ENCODE results near the gene DDX54.

DDX54 gene

GRCh38 chr12:113189361-113189760 is 4.1 kb upstream of the DDX54 start:
- CTCF ChIA-PET, result interaction anchor here (1.1 kb wide), 1 partner anchor 170 kb away, joined by 3 read pairs; no protein-coding TSS in a partner anchor
- Mint-ChIP-seq H3K9me3 (no peaks in the 10 kb centered on the region), H3K27me3 (no peaks in the 10 kb centered on the region), H3K4me3 (no peak overlapping the region), H3K27ac (no peak overlapping the region), H3K4me1 (peaks cover 22% of the 10 kb centered on the region), H3K36me3 (peaks cover 34% of the 10 kb centered on the region)
- no peak for DNase-seq

- CTCF ChIA-PET, result interaction anchor here (1.1 to 1.9 kb wide), 3 partner anchors 12 to 238 kb away, joined by 5 to 8 read pairs (median 5); no protein-coding TSS in a partner anchor
These were observed 1.5 kb upstream of the DDX54 start for GRCh38 chr12:113186666-113187325.

GRCh38 chr12:113186033-113186365 is 721 bp upstream of the DDX54 start:
- peak overlapping the region; percentile 98 for H3K27ac Mint-ChIP-seq
- no peaks in the 10 kb centered on the region for H3K27me3 Mint-ChIP-seq
- no peak for DNase-seq
- no peaks in the 10 kb centered on the region for H3K9me3 Mint-ChIP-seq
- H3K4me3 Mint-ChIP-seq, result peak overlapping the region; percentile 92
- peaks cover 33% of the 10 kb centered on the region for H3K36me3 Mint-ChIP-seq
- peaks cover 35% of the 10 kb centered on the region for H3K4me1 Mint-ChIP-seq
- CTCF ChIA-PET, result interaction anchor here (0.8 to 1.8 kb wide), 2 partner anchors 193 to 273 kb away, joined by 3 to 5 read pairs; no protein-coding TSS in a partner anchor

More at GRCh38 chr12:113186666-113187325, 1.5 kb upstream of the DDX54 start:
- Mint-ChIP-seq H3K4me3 (peak overlapping the region; percentile 92), H3K4me1 (peaks cover 35% of the 10 kb centered on the region), H3K27me3 (no peaks in the 10 kb centered on the region), H3K27ac (peak overlapping the region; percentile 98), H3K9me3 (no peaks in the 10 kb centered on the region), H3K36me3 (peaks cover 33% of the 10 kb centered on the region)
- DNase-seq, result no peak

GRCh38 chr12:113184900-113185179 is 438 bp downstream of the DDX54 start:
- Mint-ChIP-seq H3K4me1 (peaks cover 33% of the 10 kb centered on the region), H3K27ac (peak overlapping the region; percentile 98), H3K27me3 (no peaks in the 10 kb centered on the region), H3K36me3 (peaks cover 36% of the 10 kb centered on the region), H3K4me3 (peak overlapping the region; percentile 92), H3K9me3 (no peaks in the 10 kb centered on the region)
- peak; percentile 92 for DNase-seq
- CTCF ChIA-PET, result interaction anchor here (0.7 to 1.0 kb wide), 2 partner anchors 10 to 240 kb away, joined by 3 to 6 read pairs; no protein-coding TSS in a partner anchor

GRCh38 chr12:113184098-113184899 is 979 bp downstream of the DDX54 start:
- CTCF ChIA-PET, result interaction anchor here (1.0 kb wide), 1 partner anchor 10 kb away, joined by 6 read pairs; no protein-coding TSS in a partner anchor
- Mint-ChIP-seq H3K9me3 (no peaks in the 10 kb centered on the region), H3K4me1 (peaks cover 33% of the 10 kb centered on the region), H3K27me3 (no peaks in the 10 kb centered on the region), H3K4me3 (peak overlapping the region; percentile 92), H3K27ac (peak overlapping the region; percentile 98), H3K36me3 (peaks cover 39% of the 10 kb centered on the region)
- no peak for DNase-seq

- peak overlapping the region; percentile 92 for H3K4me3 Mint-ChIP-seq
- peaks cover 29% of the 10 kb centered on the region for H3K4me1 Mint-ChIP-seq
- H3K27ac Mint-ChIP-seq, result peak overlapping the region; percentile 65
- H3K9me3 Mint-ChIP-seq, result no peaks in the 10 kb centered on the region
- peaks cover 45% of the 10 kb centered on the region for H3K36me3 Mint-ChIP-seq
- no peak for DNase-seq
- CTCF ChIA-PET, result no interaction called here
- no peaks in the 10 kb centered on the region for H3K27me3 Mint-ChIP-seq
These were observed 2.2 kb downstream of the DDX54 start for GRCh38 chr12:113183030-113183589.

GRCh38 chr12:113181975-113182374 is 3.3 kb downstream of the DDX54 start:
- no peak overlapping the region for H3K4me3 Mint-ChIP-seq
- H3K9me3 Mint-ChIP-seq, result peaks cover 4% of the 10 kb centered on the region
- no peak for DNase-seq
- CTCF ChIA-PET, result no interaction called here
- peaks cover 52% of the 10 kb centered on the region for H3K36me3 Mint-ChIP-seq
- no peaks in the 10 kb centered on the region for H3K27me3 Mint-ChIP-seq
- H3K4me1 Mint-ChIP-seq, result peaks cover 25% of the 10 kb centered on the region
- no peak overlapping the region for H3K27ac Mint-ChIP-seq

GRCh38 chr12:113180333-113180732 is 4.9 kb downstream of the DDX54 start:
- Mint-ChIP-seq H3K4me3 (no peak overlapping the region), H3K27me3 (no peaks in the 10 kb centered on the region), H3K36me3 (peaks cover 55% of the 10 kb centered on the region), H3K27ac (no peak overlapping the region), H3K9me3 (peaks cover 4% of the 10 kb centered on the region), H3K4me1 (peaks cover 15% of the 10 kb centered on the region)
- DNase-seq, result no peak
- CTCF ChIA-PET, result no interaction called here

- Mint-ChIP-seq H3K4me3 (no peak overlapping the region), H3K4me1 (peaks cover 10% of the 10 kb centered on the region), H3K9me3 (peaks cover 4% of the 10 kb centered on the region), H3K36me3 (peaks cover 61% of the 10 kb centered on the region), H3K27ac (no peak overlapping the region), H3K27me3 (no peaks in the 10 kb centered on the region)
- no peak for DNase-seq
- CTCF ChIA-PET, result no interaction called here
These were observed 6.3 kb downstream of the DDX54 start for GRCh38 chr12:113179023-113179422.

- H3K36me3 Mint-ChIP-seq, result peaks cover 75% of the 10 kb centered on the region
These were observed 10.6 kb downstream of the DDX54 start for GRCh38 chr12:113174461-113175384.

GRCh38 chr12:113173081-113173698 is 12.1 kb downstream of the DDX54 start:
- DNase-seq, result no peak
- Mint-ChIP-seq H3K27me3 (no peaks in the 10 kb centered on the region), H3K4me1 (no peaks in the 10 kb centered on the region), H3K9me3 (peaks cover 4% of the 10 kb centered on the region), H3K27ac (no peak overlapping the region), H3K36me3 (peaks cover 71% of the 10 kb centered on the region), H3K4me3 (no peak overlapping the region)
- CTCF ChIA-PET, result interaction anchor here (1.0 to 7.0 kb wide), 15 partner anchors 8 to 273 kb away, joined by 3 to 41 read pairs (median 4); partner anchors contain the start of gene OAS2

More at GRCh38 chr12:113174461-113175384, 10.6 kb downstream of the DDX54 start:
- DNase-seq, result peak; percentile 82
- Mint-ChIP-seq H3K27me3 (no peaks in the 10 kb centered on the region), H3K9me3 (peaks cover 4% of the 10 kb centered on the region), H3K4me1 (no peaks in the 10 kb centered on the region), H3K27ac (no peak overlapping the region), H3K4me3 (no peak overlapping the region)
- CTCF ChIA-PET, result interaction anchor here (0.7 to 7.0 kb wide), 23 partner anchors 8 to 274 kb away, joined by 3 to 41 read pairs (median 4); no protein-coding TSS in a partner anchor

- H3K27me3 Mint-ChIP-seq, result no peaks in the 10 kb centered on the region
- CTCF ChIA-PET, result interaction anchor here (0.6 to 7.0 kb wide), 6 partner anchors 7 to 179 kb away, joined by 3 to 41 read pairs (median 4); no protein-coding TSS in a partner anchor
- peaks cover under 1% of the 10 kb centered on the region for H3K9me3 Mint-ChIP-seq
- no peak overlapping the region for H3K4me3 Mint-ChIP-seq
- peaks cover 61% of the 10 kb centered on the region for H3K36me3 Mint-ChIP-seq
- H3K4me1 Mint-ChIP-seq, result no peaks in the 10 kb centered on the region
- H3K27ac Mint-ChIP-seq, result no peak overlapping the region
- DNase-seq, result no peak
These were observed 13.1 kb downstream of the DDX54 start for GRCh38 chr12:113172185-113172584.

GRCh38 chr12:113171543-113171942 is 13.7 kb downstream of the DDX54 start:
- Mint-ChIP-seq H3K27me3 (no peaks in the 10 kb centered on the region), H3K9me3 (no peaks in the 10 kb centered on the region), H3K4me1 (no peaks in the 10 kb centered on the region), H3K4me3 (no peak overlapping the region), H3K27ac (no peak overlapping the region), H3K36me3 (peaks cover 59% of the 10 kb centered on the region)
- CTCF ChIA-PET, result interaction anchor here (0.7 to 7.0 kb wide), 3 partner anchors 56 to 178 kb away, joined by 3 to 41 read pairs (median 6); no protein-coding TSS in a partner anchor
- DNase-seq, result no peak
